Neural progenitor cell (in vitro differentiated cells): ENCODE measurements around the gene SDK2. TPM values are rescaled to one million over a fixed set of nuclear protein-coding genes. Genes with fewer than 3 reads are reported as not detected.

Source experiments
- DNase-seq: peaks from one replicate; pipeline ENCODE4 v3.0.0-alpha.2; 2016; ENCODE audit warnings: low spot score
- H2AFZ ChIP-seq: fragments of 200-600 bp; sonication (generic); replicated peaks from 2 replicates; pipeline ENCODE4 v1.6.1; 2016; ENCODE audit warnings: antibody characterized with exemption
- H3F3A ChIP-seq: fragments of 200-600 bp; sonication (generic); 2 replicates; pipeline ENCODE4 v1.6.1; 2016; ENCODE audit warnings: antibody characterized with exemption, low read depth
- H3K27ac ChIP-seq: fragments of 200-600 bp; sonication (generic); 2 replicates; pipeline ENCODE4 v1.5.1; 2016; ENCODE audit warnings: mild to moderate bottlenecking
- H3K27me3 ChIP-seq: fragments of 200-600 bp; sonication (generic); 2 replicates; pipeline ENCODE4 v1.6.1; 2016; ENCODE audit warnings: mild to moderate bottlenecking, moderate library complexity
- H3K36me3 ChIP-seq: fragments of 200-600 bp; sonication (generic); 2 replicates; pipeline ENCODE4 v1.5.1; 2016
- H3K4me1 ChIP-seq: fragments of 200-600 bp; sonication (generic); 2 replicates; pipeline ENCODE4 v1.6.1; 2016; ENCODE audit warnings: mixed run types
- H3K4me2 ChIP-seq: fragments of 200-600 bp; sonication (generic); 2 replicates; pipeline ENCODE4 v1.6.1; 2016
- H3K4me3 ChIP-seq: fragments of 200-600 bp; sonication (generic); 2 replicates; pipeline ENCODE4 v1.5.1; 2016
- H3K79me2 ChIP-seq: fragments of 200-600 bp; sonication (generic); 2 replicates; pipeline ENCODE4 v1.6.1; 2016; ENCODE audit warnings: low read depth
- H3K9ac ChIP-seq: fragments of 200-600 bp; sonication (generic); 2 replicates; pipeline ENCODE4 v1.6.1; 2016
- H3K9me3 ChIP-seq: fragments of 200-600 bp; sonication (generic); 2 replicates; pipeline ENCODE4 v1.5.1; 2016; ENCODE audit warnings: low read depth
- H4K20me1 ChIP-seq: fragments of 200-600 bp; sonication (generic); 2 replicates; pipeline ENCODE4 v1.6.1; 2016; ENCODE audit warnings: low read depth
- H3K27ac Mint-ChIP-seq: 3 replicates; pipeline ENCODE4 v1.8.0; 2021; ENCODE audit warnings: mixed read lengths
- H3K27me3 Mint-ChIP-seq: 2 replicates; pipeline ENCODE4 v1.8.0; 2022; ENCODE audit warnings: low read depth, mild to moderate bottlenecking, inconsistent platforms, moderate library complexity, mixed read lengths; ENCODE audit not compliant: insufficient read depth
- H3K36me3 Mint-ChIP-seq: 3 replicates; pipeline ENCODE4 v1.8.0; 2021; ENCODE audit warnings: mixed read lengths
- H3K4me1 Mint-ChIP-seq: 3 replicates; pipeline ENCODE4 v1.8.0; 2021; ENCODE audit warnings: mixed read lengths
- H3K4me3 Mint-ChIP-seq: 3 replicates; pipeline ENCODE4 v1.8.0; 2021; ENCODE audit warnings: mild to moderate bottlenecking, moderate library complexity, mixed read lengths
- H3K9me3 Mint-ChIP-seq: 3 replicates; pipeline ENCODE4 v1.8.0; 2020; ENCODE audit warnings: mixed read lengths
- EZH2 ChIP-seq: fragments of 200-600 bp; sonication (generic); IDR thresholded peaks from 2 replicates; pipeline ENCODE4 v1.6.1; 2017; ENCODE audit warnings: antibody characterized with exemption, mild to moderate bottlenecking, moderate library complexity
- EZH2phosphoT487 ChIP-seq: fragments of 200-600 bp; sonication (generic); IDR thresholded peaks from 2 replicates; pipeline ENCODE4 v1.6.1; 2017; ENCODE audit warnings: antibody characterized with exemption
- total RNA-seq: library from RNA; depleted of rRNA; stranded (reverse); fragments of >200 nt; gene quantifications from 2 replicates; pipeline ENCODE4 v1.2.3, GENCODE V29; 2015; ENCODE audit warnings: low replicate concordance
- TF ChIP-seq, protein P1 (sequence below): fragments of 200-600 bp; sonication (generic); IDR thresholded peaks from 2 replicates; pipeline ENCODE4 v1.5.1; 2017; ENCODE audit warnings: antibody characterized with exemption, mild to moderate bottlenecking

Gene SDK2
- total RNA-seq, 1 donor from 2014 or later = 15.3 TPM

DNA sequence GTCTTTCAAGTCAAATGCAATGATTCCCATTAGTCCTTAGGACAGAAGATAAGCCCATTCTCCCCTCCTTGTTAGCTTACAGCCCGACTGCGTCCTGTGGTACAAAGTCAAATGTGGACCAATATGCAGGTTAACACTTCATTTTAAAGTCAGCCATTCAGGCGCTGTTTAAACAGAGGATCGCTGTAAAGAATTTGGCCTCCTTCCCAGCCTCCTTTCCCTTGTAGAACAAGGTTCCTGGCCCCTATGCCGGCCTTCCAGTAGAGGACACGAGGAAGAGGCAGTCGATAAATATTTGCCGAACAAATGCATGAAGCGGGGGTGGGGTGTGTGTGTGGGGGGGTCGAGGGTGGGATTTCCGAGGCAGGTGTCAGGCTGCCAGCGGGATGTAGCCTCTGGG lies 4.3 kb downstream of the SDK2 start:
- H3K4me3 Mint-ChIP-seq = peak overlapping the region; percentile 13

DNA sequence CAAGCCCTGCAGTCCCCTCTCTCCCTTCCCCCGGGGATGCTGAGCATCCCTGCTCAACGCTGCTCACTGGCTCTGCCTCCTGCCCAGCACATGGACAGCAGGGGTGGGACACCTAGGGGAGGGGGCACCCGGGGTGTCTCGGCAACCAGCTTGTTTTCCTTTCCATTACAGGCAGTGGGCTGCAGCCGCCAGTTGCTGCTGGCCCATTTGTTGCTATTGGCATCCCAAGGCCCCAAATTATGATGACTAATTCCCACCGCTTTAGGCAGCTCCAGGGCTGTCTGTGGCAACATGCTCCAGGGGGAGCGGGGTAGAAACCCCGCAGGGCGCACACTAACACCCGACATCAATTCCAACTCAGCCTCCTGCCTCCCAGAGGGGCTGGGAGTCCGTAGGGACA lies 4.9 kb downstream of the SDK2 start:
- H3K4me3 Mint-ChIP-seq = no peak overlapping the region
- Histone ChIP-seq H3F3A (no peaks in the 10 kb centered on the region), H2AFZ (no peak overlapping the region), H3K4me3 (no peak overlapping the region), H3K9me3 (no peaks in the 10 kb centered on the region), H3K4me2 (no peak overlapping the region), H3K27ac (no peak overlapping the region), H3K9ac (no peak overlapping the region), H3K36me3 (no peaks in the 10 kb centered on the region), H3K27me3 (no peaks in the 10 kb centered on the region), H4K20me1 (peaks cover 94% of the 10 kb centered on the region), H3K79me2 (peaks cover 100% of the 10 kb centered on the region), H3K4me1 (peaks cover 23% of the 10 kb centered on the region)
- peaks cover 5% of the 10 kb centered on the region for H3K27me3 Mint-ChIP-seq
- H3K27ac Mint-ChIP-seq = peak overlapping the region; percentile 69
- peaks cover 56% of the 10 kb centered on the region for H3K4me1 Mint-ChIP-seq
- no peaks in the 10 kb centered on the region for H3K9me3 Mint-ChIP-seq
- TF ChIP-seq EZH2 = no peak
- TF ChIP-seq EZH2phosphoT487 = no peak
- TF ChIP-seq, protein P1, sequence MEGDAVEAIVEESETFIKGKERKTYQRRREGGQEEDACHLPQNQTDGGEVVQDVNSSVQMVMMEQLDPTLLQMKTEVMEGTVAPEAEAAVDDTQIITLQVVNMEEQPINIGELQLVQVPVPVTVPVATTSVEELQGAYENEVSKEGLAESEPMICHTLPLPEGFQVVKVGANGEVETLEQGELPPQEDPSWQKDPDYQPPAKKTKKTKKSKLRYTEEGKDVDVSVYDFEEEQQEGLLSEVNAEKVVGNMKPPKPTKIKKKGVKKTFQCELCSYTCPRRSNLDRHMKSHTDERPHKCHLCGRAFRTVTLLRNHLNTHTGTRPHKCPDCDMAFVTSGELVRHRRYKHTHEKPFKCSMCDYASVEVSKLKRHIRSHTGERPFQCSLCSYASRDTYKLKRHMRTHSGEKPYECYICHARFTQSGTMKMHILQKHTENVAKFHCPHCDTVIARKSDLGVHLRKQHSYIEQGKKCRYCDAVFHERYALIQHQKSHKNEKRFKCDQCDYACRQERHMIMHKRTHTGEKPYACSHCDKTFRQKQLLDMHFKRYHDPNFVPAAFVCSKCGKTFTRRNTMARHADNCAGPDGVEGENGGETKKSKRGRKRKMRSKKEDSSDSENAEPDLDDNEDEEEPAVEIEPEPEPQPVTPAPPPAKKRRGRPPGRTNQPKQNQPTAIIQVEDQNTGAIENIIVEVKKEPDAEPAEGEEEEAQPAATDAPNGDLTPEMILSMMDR = no peak
- DNase-seq = no peak
- H3K36me3 Mint-ChIP-seq = peaks cover 16% of the 10 kb centered on the region

More for the DNA sequence above, 4.3 kb downstream of the SDK2 start:
- Histone ChIP-seq H3K27ac (no peak overlapping the region), H3K4me3 (no peak overlapping the region), H3K27me3 (no peaks in the 10 kb centered on the region), H3K4me1 (peaks cover 23% of the 10 kb centered on the region), H3K9ac (no peak overlapping the region), H3K4me2 (no peak overlapping the region), H4K20me1 (peaks cover 88% of the 10 kb centered on the region), H3K36me3 (no peaks in the 10 kb centered on the region), H3K79me2 (peaks cover 99% of the 10 kb centered on the region), H3K9me3 (no peaks in the 10 kb centered on the region), H2AFZ (no peak overlapping the region), H3F3A (no peaks in the 10 kb centered on the region)
- H3K4me1 Mint-ChIP-seq = peaks cover 56% of the 10 kb centered on the region
- peak overlapping the region; percentile 69 for H3K27ac Mint-ChIP-seq
- no peak for DNase-seq
- TF ChIP-seq EZH2 = no peak
- TF ChIP-seq EZH2phosphoT487 = no peak
- no peaks in the 10 kb centered on the region for H3K9me3 Mint-ChIP-seq
- H3K27me3 Mint-ChIP-seq = peaks cover 5% of the 10 kb centered on the region
- H3K36me3 Mint-ChIP-seq = peaks cover 16% of the 10 kb centered on the region

DNA sequence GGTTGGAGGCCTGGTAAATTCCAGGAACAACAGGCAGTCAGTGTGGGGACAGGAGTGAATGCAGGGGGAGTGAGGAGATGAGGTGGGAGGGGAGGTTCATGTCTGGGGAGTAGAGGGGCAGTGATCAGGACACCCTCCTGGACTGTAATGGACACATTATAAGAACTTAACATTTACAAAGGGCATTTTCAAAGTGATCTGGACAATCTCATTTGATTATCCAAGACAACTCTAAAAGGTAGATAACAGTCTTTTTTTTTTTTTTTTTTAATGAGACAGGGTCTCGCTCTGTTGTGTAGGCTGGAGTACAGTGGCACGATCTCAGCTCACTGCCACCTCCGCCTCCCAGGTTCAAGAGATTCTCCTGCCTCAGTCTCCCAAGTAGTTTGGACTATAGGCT lies 5.7 kb downstream of the SDK2 start:
- DNase-seq = no peak
- Histone ChIP-seq H3K9me3 (no peaks in the 10 kb centered on the region), H3K27ac (no peak overlapping the region), H2AFZ (no peak overlapping the region), H3K4me3 (no peak overlapping the region), H3K27me3 (no peaks in the 10 kb centered on the region), H3K36me3 (no peaks in the 10 kb centered on the region), H3F3A (no peaks in the 10 kb centered on the region), H3K9ac (no peak overlapping the region), H4K20me1 (peaks cover 100% of the 10 kb centered on the region), H3K4me2 (no peak overlapping the region), H3K79me2 (peaks cover 100% of the 10 kb centered on the region), H3K4me1 (peaks cover 23% of the 10 kb centered on the region)
- TF ChIP-seq, protein P1 = no peak
- no peak for TF ChIP-seq EZH2
- no peak for TF ChIP-seq EZH2phosphoT487
- Mint-ChIP-seq H3K4me3 (peak overlapping the region; percentile 27), H3K4me1 (peaks cover 59% of the 10 kb centered on the region), H3K27ac (peak overlapping the region; percentile 77), H3K36me3 (peaks cover 19% of the 10 kb centered on the region), H3K27me3 (peaks cover 5% of the 10 kb centered on the region), H3K9me3 (no peaks in the 10 kb centered on the region)

DNA sequence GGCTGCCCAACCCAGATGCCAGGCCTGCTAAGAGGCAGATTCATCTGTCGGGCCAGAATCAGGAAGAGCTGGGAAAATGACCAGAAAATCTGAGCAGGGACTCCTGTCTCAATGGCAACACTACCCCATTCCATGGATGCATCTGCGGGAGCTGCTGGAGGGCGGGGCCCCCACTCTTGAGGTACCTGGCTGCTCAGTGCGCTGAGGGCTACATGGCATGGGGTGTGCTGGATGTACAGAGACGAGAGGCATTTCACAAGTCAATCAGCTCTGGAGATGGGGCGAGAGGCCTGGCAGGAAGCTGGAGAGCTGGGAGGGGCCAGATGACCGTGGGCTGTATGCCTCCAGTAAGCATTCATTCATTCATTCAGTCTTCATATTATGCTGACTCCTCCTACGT lies 6.4 kb downstream of the SDK2 start:
- Histone ChIP-seq H4K20me1 (peaks cover 100% of the 10 kb centered on the region), H3K27me3 (no peaks in the 10 kb centered on the region), H3K9me3 (no peaks in the 10 kb centered on the region), H3K79me2 (peaks cover 100% of the 10 kb centered on the region), H3K27ac (no peak overlapping the region), H2AFZ (no peak overlapping the region), H3K4me3 (no peak overlapping the region), H3K9ac (no peak overlapping the region), H3K4me1 (peaks cover 23% of the 10 kb centered on the region), H3K4me2 (no peak overlapping the region), H3K36me3 (no peaks in the 10 kb centered on the region), H3F3A (no peaks in the 10 kb centered on the region)
- Mint-ChIP-seq H3K36me3 (peaks cover 21% of the 10 kb centered on the region), H3K4me1 (peaks cover 59% of the 10 kb centered on the region), H3K27me3 (peaks cover 5% of the 10 kb centered on the region), H3K4me3 (no peak overlapping the region), H3K27ac (no peak overlapping the region), H3K9me3 (peaks cover under 1% of the 10 kb centered on the region)
- TF ChIP-seq, protein P1 = no peak
- TF ChIP-seq EZH2 (no peak), EZH2phosphoT487 (no peak)
- DNase-seq = no peak
